ENCODE measurements around the gene RPL10.

The RPL10 gene

DNA sequence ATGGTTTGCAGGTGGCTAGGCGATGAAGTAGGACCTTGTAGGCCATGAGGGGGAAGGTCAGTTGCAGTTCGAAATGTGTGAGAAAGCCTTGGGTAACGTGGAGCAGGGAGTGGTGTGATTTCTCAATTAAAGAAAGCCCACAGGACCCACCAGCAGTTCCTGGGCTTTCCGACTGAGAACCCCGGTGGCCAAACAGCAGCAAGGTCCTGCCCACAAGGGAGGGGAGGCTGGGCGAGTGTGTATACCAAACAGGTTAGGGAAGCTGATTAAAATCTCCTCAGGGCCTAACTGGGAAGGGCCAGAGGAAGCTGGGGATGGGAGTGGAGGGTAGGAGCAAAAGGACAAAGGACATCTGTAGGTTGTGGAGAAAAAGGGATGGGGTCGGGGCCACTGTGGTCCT lies 32.7 kb downstream of the RPL10 start:
- DNase-seq (ENCODE audit: low spot score) = no peak

DNA sequence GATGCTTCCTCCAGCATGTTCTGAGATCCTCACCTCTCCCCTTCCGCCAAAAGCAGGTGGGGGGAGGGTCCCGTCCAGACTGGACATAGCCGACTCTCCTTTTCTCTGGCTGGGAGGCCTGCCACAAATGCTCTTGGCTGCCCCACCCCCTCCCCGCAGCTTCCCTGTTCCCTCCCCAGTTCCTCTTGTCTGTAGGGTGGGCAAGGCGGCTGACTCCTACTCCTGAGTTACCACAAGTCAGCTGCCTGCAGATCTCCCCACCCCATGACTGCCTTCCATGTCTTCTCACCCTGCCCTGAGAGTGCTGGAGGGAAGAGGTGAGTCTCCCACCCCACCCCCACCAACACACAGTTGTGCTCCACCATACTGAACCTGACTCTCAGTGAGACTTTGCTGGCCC lies 33.2 kb downstream of the RPL10 start:
- DNase-seq (ENCODE audit: low spot score) = no peak

DNA sequence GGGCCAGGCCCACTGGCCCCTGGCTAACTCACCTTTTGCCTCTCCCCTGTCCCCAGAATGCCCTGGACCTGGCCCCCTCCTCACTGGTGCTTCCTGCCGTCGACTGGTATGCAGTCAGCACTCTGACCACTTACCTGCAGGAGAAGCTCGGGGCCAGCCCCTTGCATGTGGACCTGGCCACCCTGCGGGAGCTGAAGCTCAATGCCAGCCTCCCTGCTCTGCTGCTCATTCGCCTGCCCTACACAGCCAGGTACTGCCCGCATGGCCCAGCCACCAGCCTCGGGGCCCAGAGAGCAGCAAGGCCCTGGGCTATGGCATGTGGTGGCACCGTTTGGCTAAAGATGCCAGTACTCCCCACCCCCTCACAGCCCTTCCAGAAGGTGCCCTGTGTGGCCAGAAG lies 34.0 kb downstream of the RPL10 start:
- DNase-seq (ENCODE audit: low spot score) = no peak

DNA sequence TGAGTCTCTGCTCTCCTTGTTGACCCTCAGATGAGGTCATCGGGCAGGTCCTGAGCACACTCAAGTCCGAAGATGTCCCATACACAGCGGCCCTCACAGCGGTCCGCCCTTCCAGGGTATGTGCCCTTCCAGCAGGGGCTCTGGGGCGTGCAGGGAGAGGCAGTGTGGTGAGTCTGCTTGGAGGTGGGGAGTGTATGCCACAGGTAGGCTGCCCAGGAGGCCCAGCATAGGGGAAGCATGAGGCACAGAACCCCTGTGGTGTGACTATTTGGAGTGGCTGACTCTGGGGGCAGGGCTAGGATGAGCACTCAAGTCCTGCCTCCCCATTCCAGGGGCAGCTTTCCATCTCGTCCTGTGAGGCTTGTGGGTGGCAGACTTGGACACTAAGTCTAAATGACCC lies 35.4 kb downstream of the RPL10 start:
- DNase-seq (ENCODE audit: low spot score) = no peak

DNA sequence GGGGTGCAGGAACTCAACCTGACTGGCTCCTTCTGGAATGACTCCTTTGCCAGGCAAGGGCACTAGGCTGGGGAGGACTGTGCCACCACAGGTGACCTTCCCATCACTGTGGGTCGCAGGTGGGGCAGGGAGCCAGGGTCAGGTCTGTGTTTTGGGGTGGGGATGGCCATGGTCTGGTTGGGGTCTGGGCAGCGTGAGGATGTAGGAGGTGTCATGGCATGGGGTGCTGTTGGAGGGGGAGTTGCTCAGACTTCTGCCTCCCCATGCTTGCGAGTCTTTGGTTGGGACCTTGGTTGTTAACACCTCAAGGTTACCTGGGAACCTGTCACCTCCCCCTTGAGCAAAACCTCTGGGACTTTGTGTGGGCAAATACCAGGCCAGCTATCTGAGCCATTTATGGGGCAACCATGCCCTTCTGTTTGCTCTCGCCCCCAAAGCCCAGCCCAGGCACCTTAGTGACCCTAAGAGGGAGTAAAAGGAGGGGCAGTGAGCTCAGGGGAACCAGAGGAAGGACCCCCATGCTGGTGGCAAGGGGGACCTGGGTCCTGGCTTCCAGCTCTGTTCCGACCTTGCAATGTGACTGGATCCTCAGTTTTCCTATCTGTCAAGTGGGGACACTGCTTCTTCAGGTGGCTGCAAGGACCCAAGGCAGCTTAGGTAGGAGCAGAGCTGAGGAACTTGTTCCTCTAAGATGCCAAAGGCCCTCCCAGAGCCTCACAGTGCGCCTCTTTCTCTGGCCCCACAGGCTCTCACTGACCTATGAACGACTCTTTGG lies 36.4 kb downstream of the RPL10 start:
- DNase-seq (ENCODE audit: low spot score) = no peak

DNA sequence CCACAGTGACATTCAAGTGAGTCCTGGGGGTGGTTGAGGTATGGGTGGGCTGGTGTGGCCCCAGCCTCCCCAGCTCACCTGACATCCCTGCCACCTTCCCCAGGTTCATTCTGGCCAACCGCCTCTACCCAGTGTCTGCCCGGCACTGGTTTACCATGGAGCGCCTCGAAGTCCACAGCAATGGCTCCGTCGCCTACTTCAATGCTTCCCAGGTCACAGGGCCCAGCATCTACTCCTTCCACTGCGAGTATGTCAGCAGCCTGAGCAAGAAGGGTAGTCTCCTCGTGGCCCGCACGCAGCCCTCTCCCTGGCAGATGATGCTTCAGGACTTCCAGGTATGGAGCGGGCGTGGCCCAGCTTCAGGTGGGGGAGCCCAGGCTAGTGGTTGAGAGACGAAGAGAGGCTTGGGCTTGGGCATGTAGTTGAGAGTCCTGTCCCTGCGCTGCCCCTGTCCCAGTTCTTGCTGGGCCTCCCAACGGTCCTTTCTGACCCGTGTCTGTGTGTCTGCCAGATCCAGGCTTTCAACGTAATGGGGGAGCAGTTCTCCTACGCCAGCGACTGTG lies 37.1 kb downstream of the RPL10 start:
- DNase-seq (ENCODE audit: low spot score) = no peak

DNA sequence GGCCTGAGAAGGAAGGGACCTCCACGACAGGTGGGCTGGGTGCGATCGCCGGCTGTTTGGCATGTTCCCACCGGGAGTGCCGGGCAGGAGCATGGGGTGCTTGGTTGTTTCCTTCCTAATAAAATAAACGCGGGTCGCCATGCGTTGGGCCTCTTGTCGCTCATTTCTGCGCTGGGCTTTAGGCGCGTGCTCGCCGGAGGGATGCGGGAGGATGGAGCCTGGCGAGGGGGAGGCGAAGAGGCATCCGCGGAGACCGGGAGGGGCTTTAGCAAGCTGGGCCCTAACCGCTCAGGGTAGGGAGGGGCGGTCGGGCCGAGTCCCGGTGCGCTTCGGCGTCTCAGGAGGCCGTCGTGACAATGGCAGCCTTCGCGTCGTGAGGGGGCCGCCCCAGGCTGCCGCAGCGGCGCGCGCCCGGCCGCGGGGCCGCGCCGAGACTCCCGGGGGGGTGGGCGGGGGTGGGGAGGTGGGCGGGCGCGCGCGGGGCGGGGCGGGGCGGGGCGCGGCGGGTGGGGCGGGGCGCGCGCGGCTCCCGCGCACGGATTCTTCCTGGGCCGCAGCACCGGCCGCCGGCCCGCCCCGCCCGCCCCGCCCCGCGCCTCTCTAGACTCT lies 38.3 kb downstream of the RPL10 start:
- no peak for DNase-seq (ENCODE audit: low spot score)

DNA sequence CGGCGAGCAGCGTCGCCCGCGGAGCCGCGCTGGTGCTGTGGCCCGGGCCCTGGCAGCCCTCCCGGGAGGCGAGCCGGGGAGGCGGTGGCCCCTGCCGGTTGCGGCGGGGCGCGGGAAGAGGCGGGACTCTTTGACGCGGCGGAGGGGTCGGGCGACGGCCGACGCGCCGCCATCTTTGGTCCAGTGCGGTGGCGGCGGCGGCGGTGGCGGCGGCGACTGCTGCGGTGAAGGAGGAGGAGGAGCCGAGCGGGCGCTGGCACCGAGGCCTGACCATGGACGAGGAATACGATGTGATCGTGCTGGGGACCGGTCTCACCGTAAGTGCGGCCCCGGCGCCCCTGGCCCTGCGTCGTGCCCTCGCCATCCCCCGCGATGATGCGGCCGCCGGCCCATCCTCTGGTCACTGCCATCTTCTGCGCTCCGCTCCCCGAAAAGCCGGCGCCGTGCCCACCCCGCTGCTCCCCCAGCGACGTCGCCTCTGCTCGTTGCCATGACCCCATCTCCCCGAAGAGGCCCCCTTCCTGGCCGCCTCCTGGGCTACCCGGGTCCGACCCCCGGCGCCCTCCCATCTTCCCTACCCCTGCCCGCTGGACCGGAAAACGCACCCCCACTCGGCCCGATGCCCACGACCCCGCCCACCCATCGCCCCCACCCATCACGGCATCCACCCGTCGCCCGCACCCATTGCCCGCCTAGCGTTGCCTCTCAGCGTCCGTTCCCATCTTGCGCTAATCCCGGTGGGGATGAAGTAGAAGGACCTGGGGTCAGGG lies 39.0 kb downstream of the RPL10 start, which contains the start of gene GDI1:
TSS of gene GDI1 (plus strand) at position 172 of the 770 bp plus-strand sequence. CDS start at position 273, 101 bp downstream.
- no peak for DNase-seq (ENCODE audit: low spot score)

DNA sequence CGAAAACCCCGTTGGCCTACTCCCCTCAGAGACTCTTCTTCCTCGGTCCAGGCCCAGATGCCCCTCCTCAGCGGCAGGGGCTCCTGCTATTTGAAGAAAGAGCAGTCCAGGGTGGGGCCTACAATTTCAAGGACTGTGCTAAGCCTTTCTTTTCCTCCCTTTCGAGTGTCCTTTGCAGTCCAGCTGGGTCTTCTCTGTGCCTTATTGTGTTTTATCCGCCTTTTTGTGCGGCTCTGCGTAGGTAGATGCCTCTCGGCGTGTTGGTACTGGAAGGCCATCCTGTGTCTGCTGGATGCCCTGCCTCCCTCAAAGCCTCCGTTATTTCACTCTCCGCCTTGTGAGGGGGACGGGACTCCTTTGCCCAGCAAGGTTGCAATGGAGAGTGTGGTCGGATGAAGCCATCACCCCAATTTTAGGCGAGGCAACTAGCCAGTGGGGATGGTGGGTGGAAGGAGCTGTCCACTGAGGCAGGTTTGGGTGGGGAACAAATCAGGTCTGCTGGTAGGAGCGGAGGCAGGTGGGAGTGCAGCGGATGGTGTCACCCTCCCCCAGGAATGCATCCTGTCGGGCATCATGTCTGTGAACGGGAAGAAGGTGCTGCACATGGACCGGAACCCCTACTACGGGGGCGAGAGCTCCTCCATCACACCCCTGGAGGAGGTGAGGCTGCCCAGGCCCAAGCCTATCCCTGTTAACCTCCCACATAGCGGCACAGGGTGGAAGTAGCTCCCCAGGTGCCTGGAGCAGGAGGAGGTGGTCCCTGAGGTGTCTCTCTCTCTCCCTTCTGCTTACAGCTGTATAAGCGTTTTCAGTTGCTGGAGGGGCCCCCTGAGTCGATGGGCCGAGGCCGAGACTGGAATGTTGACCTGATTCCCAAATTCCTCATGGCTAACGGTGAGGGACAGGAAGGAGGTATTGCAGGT lies 40.1 kb downstream of the RPL10 start:
- DNase-seq (ENCODE audit: low spot score) = no peak

DNA sequence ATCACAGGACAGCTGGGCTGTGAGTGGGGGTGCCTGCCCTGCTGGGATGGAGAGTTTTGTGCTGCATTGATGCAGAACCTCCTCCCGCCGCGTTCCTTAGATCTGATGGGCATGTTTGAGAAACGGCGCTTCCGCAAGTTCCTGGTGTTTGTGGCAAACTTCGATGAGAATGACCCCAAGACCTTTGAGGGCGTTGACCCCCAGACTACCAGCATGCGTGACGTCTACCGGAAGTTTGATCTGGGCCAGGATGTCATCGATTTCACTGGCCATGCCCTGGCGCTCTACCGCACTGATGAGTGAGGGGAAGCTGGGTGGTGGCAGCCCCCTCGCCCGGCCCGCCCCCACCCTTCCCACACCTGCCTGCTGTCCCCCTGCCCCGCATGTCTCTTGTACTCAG lies 41.7 kb downstream of the RPL10 start:
- no peak for DNase-seq (ENCODE audit: low spot score)

DNA sequence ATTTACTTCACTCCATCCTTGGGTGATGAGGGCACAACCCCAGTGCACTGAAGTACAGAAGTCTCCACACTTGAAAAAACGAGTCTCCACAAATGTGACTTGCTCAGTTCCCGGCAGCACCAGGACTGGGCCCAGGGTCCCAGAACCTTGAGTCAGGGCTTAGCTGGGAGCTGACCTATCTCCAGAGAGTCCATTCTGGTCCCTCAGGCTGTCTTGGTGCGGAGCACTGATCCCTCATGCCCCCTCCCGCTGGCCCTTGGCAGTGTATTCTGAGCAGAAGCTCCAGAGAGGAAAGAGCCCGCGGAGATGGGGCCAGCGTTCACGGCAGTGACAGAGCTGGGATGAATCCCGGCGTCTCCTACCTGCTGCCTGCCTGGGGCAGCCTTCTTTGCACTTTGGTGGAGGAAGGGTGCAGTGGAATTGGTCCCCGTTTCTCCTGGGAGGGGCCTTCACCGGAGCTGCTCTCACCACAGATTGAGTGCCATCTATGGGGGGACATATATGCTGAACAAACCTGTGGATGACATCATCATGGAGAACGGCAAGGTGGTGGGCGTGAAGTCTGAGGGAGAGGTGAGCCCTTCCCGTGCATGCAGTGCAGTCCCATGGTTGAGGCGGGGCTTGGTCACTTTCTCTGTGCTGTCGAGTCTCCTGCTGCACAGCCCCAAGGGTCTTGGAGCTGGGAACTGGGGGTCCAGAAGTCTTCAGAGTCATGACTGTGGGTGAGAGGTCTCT lies 42.6 kb downstream of the RPL10 start:
- DNase-seq (ENCODE audit: low spot score) = no peak

DNA sequence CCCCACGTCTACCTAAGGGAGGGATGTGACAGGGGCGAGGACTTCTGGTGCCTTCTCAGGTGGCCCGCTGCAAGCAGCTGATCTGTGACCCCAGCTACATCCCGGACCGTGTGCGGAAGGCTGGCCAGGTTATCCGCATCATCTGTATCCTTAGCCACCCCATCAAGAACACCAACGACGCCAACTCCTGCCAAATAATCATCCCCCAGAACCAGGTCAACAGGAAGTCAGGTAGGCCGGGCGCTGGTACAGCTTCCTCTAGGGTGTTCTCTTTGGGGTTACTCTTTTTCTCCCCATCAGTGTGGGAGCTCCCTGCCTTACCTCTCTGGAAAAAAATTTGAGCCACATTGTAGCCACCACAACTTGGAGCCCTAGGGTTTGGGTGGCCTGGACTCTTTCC lies 43.4 kb downstream of the RPL10 start:
- DNase-seq (ENCODE audit: low spot score) = no peak

DNA sequence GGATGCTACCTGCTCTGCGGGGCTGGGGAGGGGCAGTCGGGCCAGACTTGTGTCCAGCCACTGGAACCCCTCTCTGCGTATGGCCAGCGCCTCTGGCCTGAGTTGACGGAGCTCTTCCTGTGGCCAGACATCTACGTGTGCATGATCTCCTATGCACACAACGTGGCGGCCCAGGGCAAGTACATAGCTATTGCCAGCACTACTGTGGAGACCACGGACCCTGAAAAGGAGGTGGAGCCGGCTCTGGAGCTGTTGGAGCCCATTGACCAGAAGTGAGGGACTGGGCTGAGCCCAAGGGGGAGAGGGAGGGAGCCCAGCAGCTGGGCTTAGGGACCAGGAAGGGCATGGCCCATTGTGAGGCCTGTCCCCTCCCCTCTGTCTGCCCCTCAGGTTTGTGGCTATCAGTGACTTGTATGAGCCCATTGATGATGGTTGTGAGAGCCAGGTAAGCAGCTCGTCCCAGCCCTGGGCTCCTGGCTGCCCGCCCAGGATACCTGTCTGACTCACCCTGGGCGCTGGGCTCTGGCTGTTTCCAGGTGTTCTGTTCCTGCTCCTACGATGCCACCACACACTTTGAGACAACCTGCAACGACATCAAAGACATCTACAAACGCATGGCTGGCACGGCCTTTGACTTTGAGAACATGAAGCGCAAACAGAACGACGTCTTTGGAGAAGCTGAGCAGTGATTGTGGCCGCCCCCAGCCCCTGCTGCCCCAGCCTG lies 44.0 kb downstream of the RPL10 start:
- DNase-seq (ENCODE audit: low spot score) = no peak

DNA sequence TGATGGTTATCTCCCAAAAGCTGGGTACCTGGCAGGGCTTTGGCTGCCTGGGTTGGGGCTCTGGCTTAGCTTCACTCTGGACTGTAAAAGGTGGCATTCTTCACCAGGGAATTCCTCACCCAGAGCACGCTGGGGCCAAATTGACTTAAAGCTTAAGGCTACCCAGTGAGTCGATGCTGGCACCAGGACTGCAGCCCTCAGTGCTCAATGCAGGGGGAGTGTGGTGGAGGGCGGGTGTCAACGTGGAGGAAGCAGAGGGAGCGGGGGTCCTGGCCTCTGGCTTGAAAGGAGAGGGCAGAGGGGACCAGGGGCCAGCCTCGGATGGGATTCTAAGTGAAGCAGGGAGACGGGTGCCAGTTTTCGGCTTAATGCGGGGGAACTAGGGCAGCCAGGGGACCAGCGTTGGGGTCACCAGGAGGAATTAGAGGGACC lies 45.3 kb downstream of the RPL10 start:
- no peak for DNase-seq (ENCODE audit: low spot score)

DNA sequence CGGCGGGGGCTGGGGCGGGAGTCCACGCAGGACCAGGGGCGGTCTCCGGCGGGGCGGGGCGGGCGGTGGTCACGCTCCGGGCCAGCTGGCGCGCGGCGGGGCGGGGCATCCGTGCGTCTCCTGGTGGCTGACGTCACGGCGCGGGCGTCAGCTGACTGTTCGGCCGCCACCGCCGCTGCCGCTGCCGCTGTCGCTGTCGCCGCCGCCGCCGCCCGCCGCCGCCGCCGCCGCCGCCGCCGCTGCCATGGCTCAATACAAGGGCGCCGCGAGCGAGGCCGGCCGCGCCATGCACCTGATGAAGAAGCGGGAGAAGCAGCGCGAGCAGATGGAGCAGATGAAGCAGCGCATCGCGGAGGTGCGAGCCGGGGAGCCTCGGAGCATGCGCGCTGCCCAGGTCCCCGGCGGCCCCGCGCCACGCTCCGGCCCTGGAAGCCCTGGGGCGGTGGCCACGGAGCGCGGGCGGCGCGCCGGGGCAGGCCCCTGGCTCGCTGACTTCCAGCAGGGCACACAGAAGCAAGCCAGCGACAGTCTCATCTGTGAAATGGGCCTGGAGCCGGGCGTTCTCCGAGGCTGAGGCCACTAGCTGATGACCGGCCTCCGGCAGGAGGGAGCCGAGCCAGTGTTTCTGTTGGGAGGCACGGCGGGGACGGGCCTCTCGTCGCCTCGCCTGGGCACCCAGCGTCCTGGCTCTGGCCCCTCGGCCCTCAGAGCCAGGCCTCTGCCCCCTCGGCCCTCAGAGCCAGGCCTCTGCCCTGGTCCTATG lies 46.0 kb downstream of the RPL10 start, which contains the start of gene FAM50A:
TSS of gene FAM50A (plus strand) at position 150 of the 763 bp plus-strand sequence. CDS start at position 245, 95 bp downstream.
- peak; percentile 61 for DNase-seq (ENCODE audit: low spot score)

DNA sequence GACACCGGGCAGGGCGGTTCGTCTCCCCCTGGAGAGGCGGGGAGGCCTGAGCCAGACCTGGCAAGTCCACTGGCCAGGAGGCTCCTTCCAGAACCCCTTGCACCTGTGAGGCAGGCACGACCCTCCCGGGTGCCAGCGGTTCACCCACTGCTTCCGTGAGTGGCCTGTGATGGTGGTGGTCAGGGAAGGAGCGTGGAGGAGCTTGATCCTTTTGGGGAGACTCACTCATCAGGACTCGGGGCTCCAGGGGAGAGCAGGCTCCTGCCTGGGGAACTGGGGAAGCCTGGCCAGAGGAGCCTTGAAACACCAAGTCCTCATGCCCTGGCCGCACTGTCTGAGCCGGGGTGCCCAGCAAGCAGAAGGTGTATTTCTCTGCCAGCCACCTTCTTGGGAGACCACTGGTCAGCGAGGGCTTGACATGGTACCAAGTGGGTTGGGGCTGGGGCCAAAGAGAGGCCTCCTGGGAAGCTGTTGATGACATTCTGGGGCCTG lies 46.6 kb downstream of the RPL10 start:
- no peak for DNase-seq (ENCODE audit: low spot score)

DNA sequence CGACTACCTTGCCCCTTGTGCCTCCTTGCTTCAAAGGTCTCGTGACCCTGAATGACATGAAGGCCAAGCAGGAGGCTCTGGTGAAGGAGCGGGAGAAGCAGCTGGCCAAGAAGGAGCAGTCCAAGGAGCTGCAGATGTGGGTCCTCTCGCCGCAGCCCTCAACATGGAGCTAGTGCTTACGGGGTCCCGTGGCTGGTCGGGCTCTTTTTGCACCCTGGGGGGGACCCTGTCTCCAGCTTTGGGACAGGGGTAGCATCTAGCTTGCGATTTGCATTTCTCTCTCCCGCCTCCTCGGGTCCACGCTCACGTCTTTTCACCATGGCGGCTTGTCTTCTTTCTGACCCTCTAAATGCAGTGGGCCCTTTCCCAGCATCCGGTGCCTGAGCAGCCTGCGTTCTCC lies 47.6 kb downstream of the RPL10 start:
- no peak for DNase-seq (ENCODE audit: low spot score)

DNA sequence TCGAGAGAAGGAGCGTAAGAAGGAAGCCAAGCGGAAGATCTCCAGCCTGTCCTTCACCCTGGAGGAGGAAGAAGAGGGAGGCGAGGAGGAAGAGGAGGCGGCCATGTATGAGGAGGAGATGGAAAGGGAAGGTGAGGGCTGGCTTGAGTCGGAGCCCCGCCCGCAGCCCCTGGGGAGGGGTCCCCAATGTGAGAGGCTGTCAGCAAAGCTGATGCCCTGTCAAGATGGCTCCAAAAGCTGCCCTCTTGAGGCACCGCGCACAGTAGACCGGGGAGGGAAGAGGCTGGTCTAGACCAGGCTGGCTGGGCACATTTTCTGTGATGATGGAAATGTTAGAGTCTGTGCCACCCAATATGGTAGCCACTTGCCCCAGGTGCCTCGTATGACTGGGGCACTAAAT lies 48.3 kb downstream of the RPL10 start:
- DNase-seq (ENCODE audit: low spot score) = no peak

DNA sequence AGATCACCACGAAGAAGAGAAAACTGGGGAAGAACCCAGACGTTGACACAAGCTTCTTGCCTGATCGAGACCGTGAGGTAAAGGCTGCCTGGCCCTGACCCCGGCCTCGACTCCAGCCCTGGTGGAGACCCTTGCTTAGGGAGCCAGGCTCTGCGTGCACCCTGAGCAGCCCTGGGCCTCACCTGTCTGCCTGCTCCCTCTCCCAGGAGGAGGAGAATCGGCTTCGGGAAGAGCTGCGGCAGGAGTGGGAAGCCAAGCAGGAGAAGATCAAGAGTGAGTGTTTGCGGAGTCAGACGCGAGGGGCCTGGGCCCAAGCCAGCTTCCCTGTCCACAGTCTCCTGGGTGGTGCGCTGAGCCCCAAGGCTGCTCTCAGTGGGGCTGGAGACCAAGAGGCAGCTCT lies 50.3 kb downstream of the RPL10 start:
- no peak for DNase-seq (ENCODE audit: low spot score)

Measured in RKO (cell line).